Neural progenitor cell (in vitro differentiated cells): Measurements from ENCODE around the gene AHNAK2.

Source experiments
- CTCF ChIP-seq: fragments of 200-600 bp; sonication (generic); IDR thresholded peaks from 2 replicates; pipeline ENCODE4 v1.5.1; 2017; ENCODE audit warnings: antibody characterized with exemption, mild to moderate bottlenecking
- EZH2 ChIP-seq: fragments of 200-600 bp; sonication (generic); IDR thresholded peaks from 2 replicates; pipeline ENCODE4 v1.6.1; 2017; ENCODE audit warnings: antibody characterized with exemption, mild to moderate bottlenecking, moderate library complexity
- EZH2phosphoT487 ChIP-seq: fragments of 200-600 bp; sonication (generic); IDR thresholded peaks from 2 replicates; pipeline ENCODE4 v1.6.1; 2017; ENCODE audit warnings: antibody characterized with exemption

- TF ChIP-seq CTCF = no peak
- no peak for TF ChIP-seq EZH2phosphoT487
- no peak for TF ChIP-seq EZH2
Observed at GRCh38 chr14:104996483-104996882, 18.3 kb upstream of the AHNAK2 start.
